ENCODE data around the gene ZNF878. TPM values are rescaled to one million over a fixed set of nuclear protein-coding genes. Genes with fewer than 3 reads are reported as not detected.
A peak's percentile ranks its signal among the peaks of the same experiment; 100 is the strongest.

Gene ZNF878
- total RNA-seq, 2 donors from 2014 or later, result 0.14 TPM; not detected in 1

- DNase-seq (ENCODE audit: low spot score), result no peak
- intact Hi-C loops (cut with DNase I), result no loop called here
Measured at GRCh38 chr19:12042893-12043292, 9.9 kb downstream of the ZNF878 start.

- intact Hi-C loops (cut with DNase I), result no loop called here
- DNase-seq (ENCODE audit: low spot score), result peak; percentile 97
Measured at GRCh38 chr19:12035220-12036172, 17.3 kb downstream of the ZNF878 start, which contains the start of gene ZNF433. Gene ZNF433, minus strand, starts transcription at chr19:12035679. Its CDS starts 140 bp downstream, at chr19:12035539.

- intact Hi-C loops (cut with DNase I), result no loop called here
- no peak for DNase-seq (ENCODE audit: low spot score)
Measured at GRCh38 chr19:12034620-12035019, 18.1 kb downstream of the ZNF878 start.

- intact Hi-C loops (cut with DNase I), result no loop called here
- DNase-seq (ENCODE audit: low spot score), result no peak
Measured at GRCh38 chr19:12034198-12034597, 18.6 kb downstream of the ZNF878 start.

- no peak for DNase-seq (ENCODE audit: low spot score)
- intact Hi-C loops (cut with DNase I), result loop anchor here in 1 of 2 donors (5.0 kb wide), 1 partner anchor 778 kb away; the partner anchor contains the start of gene ANGPTL8
Measured at GRCh38 chr19:12015753-12016116, 37.0 kb downstream of the ZNF878 start.

- DNase-seq (ENCODE audit: low spot score), result no peak
- intact Hi-C loops (cut with DNase I), result loop anchor here in 1 of 2 donors (5.0 kb wide), 1 partner anchor 778 kb away; the partner anchor contains the start of gene ANGPTL8
Measured at GRCh38 chr19:12015015-12015752, 37.6 kb downstream of the ZNF878 start.

GRCh38 chr19:12000152-12000981, 52.4 kb downstream of the ZNF878 start:
- intact Hi-C loops (cut with DNase I), result no loop called here
- no peak for DNase-seq (ENCODE audit: low spot score)

- intact Hi-C loops (cut with DNase I), result no loop called here
Measured at GRCh38 chr19:11995174-11995573, 57.6 kb downstream of the ZNF878 start.

More at GRCh38 chr19:11995174-11995573, 57.6 kb downstream of the ZNF878 start:
- no peak for DNase-seq (ENCODE audit: low spot score)

Other genes starting within 250 kb of the ZNF878 start
- gene ZNF440, start 238.7 kb downstream of the ZNF878 start, total RNA-seq, result 10 to 100 TPM in 1 of 2 donors, 1 to 10 TPM in 1; 8.8 to 10.5 TPM
- 1 to 10 TPM; 5.4 to 6.0 TPM for gene ZNF439, start 204.2 kb downstream of the ZNF878 start, total RNA-seq
- gene ZNF69, start 165.2 kb downstream of the ZNF878 start, total RNA-seq, result 1 to 10 TPM; 3.7 to 4.0 TPM
- gene ZNF700, start 127.9 kb downstream of the ZNF878 start, total RNA-seq, result 10 to 100 TPM in 1 of 2 donors, 1 to 10 TPM in 1; 9.9 to 11.6 TPM
- 1 to 10 TPM; 1.7 to 2.4 TPM for gene ZNF763, start 87.9 kb downstream of the ZNF878 start, total RNA-seq
- gene ZNF433, start 17.3 kb downstream of the ZNF878 start, total RNA-seq, result 1 to 10 TPM; 3.9 to 5.1 TPM
- gene ZNF844, start 11.8 kb upstream of the ZNF878 start, total RNA-seq, result 10 to 100 TPM in 1 of 2 donors, 1 to 10 TPM in 1; 7.8 to 14.9 TPM
- 1 to 10 TPM; 1.0 to 3.2 TPM for gene ZNF20, start 87.4 kb upstream of the ZNF878 start, total RNA-seq
- 1 to 10 TPM; 6.0 to 8.7 TPM for gene ZNF625, start 103.8 kb upstream of the ZNF878 start, total RNA-seq
- gene ZNF136, start 110.1 kb upstream of the ZNF878 start, total RNA-seq, result 1 to 10 TPM; 9.2 to 9.4 TPM
- 10 to 100 TPM; 12.0 to 14.5 TPM for gene ZNF44, start 241.9 kb upstream of the ZNF878 start, total RNA-seq

Data from posterior vena cava (tissue), 2 donors.